GM12878 (cell line): ENCODE measurements around the gene KCTD19. TPM values are rescaled to one million over a fixed set of nuclear protein-coding genes. Genes with fewer than 3 reads are reported as not detected.

ENCODE experiments used
- CEBPB ChIP-seq, 2 experiments: fragments of 150-350 bp in 1 of 2; IDR thresholded peaks; 2 replicates each; pipeline ENCODE4 v1.6.1; 2012 to 2014; ENCODE audit warnings: low read depth in 2 of 2, low read length in 2 of 2, borderline replicate concordance in 1 of 2, inconsistent platforms in 1 of 2
- CHD2 ChIP-seq: IDR thresholded peaks from 2 replicates; pipeline ENCODE4 v1.6.1; 2011; ENCODE audit warnings: low read depth, low read length, improper control_type of control experiment, borderline replicate concordance
- EGR1 ChIP-seq, 2 experiments: IDR thresholded peaks; 1 replicate in 1 of 2; 2 replicates in 1 of 2; pipeline ENCODE4 v1.6.1; 2011 to 2012; ENCODE audit warnings: low read depth in 2 of 2, low read length in 2 of 2, borderline replicate concordance in 1 of 2, mild to moderate bottlenecking in 1 of 2, moderate library complexity in 1 of 2
- GATAD2B ChIP-seq: fragments of 450-650 bp; conservative IDR thresholded peaks from 2 replicates; pipeline ENCODE4 v1.6.1; 2017; ENCODE audit warnings: low read depth, mild to moderate bottlenecking, moderate library complexity
- HDAC6 ChIP-seq: fragments of 200-600 bp; sonication (generic); IDR thresholded peaks from one replicate; pipeline ENCODE4 v1.8.0; 2017; ENCODE audit warnings: antibody characterized with exemption; ENCODE audit not compliant: unreplicated experiment
- IKZF2 ChIP-seq, 2 experiments: fragments of 450-650 bp; IDR thresholded peaks; 2 replicates each; pipeline ENCODE4 v1.6.1; 2017; ENCODE audit warnings: mild to moderate bottlenecking in 2 of 2, moderate library complexity in 2 of 2
- JUND ChIP-seq: IDR thresholded peaks from 2 replicates; pipeline ENCODE4 v1.6.1; 2012; ENCODE audit warnings: low read depth, mild to moderate bottlenecking, low read length, improper control_type of control experiment, moderate library complexity
- MEF2B ChIP-seq: fragments of 450-650 bp; IDR thresholded peaks from 2 replicates; pipeline ENCODE4 v1.6.1; 2018; ENCODE audit warnings: mild to moderate bottlenecking, moderate library complexity; ENCODE audit not compliant: partially characterized antibody, poor library complexity, severe bottlenecking
- MYB ChIP-seq: fragments of 150-350 bp; IDR thresholded peaks from 2 replicates; pipeline ENCODE4 v1.6.1; 2014; ENCODE audit warnings: mild to moderate bottlenecking, low read depth, low read length, borderline replicate concordance
- NFXL1 ChIP-seq: fragments of 450-650 bp; IDR thresholded peaks from 2 replicates; pipeline ENCODE4 v1.6.1; 2017; ENCODE audit warnings: antibody characterized with exemption, mild to moderate bottlenecking, borderline replicate concordance
- NFYB ChIP-seq: IDR thresholded peaks from 2 replicates; pipeline ENCODE4 v1.6.1; 2011; ENCODE audit warnings: low read depth, mild to moderate bottlenecking, low read length, improper control_type of control experiment, moderate library complexity; ENCODE audit not compliant: insufficient read depth
- NR2C1 ChIP-seq: fragments of 450-650 bp; IDR thresholded peaks from 2 replicates; pipeline ENCODE4 v1.6.1; 2017; ENCODE audit warnings: antibody characterized with exemption, mild to moderate bottlenecking, moderate library complexity
- NR2C2 ChIP-seq: IDR thresholded peaks from 2 replicates; pipeline ENCODE4 v1.6.1; 2011; ENCODE audit warnings: borderline replicate concordance, low read depth; ENCODE audit not compliant: control insufficient read depth, insufficient read length
- PAX8 ChIP-seq: fragments of 450-650 bp; IDR thresholded peaks from 2 replicates; pipeline ENCODE4 v1.6.1; 2017; ENCODE audit warnings: mild to moderate bottlenecking, moderate library complexity
- POLR2A ChIP-seq: IDR thresholded peaks from 2 replicates; pipeline ENCODE4 v1.6.1; 2011; ENCODE audit warnings: low read depth, mild to moderate bottlenecking, low read length
- POLR2AphosphoS5 ChIP-seq: IDR thresholded peaks from 2 replicates; pipeline ENCODE4 v1.6.1; 2011; ENCODE audit warnings: mild to moderate bottlenecking, low read length, inconsistent platforms
- RAD21 ChIP-seq: IDR thresholded peaks from 2 replicates; pipeline ENCODE4 v1.6.1; 2011; ENCODE audit warnings: mild to moderate bottlenecking, low read depth, low read length, moderate library complexity; ENCODE audit not compliant: insufficient read depth
- RBBP5 ChIP-seq: fragments of 200-600 bp; sonication (generic); conservative IDR thresholded peaks from 2 replicates; pipeline ENCODE4 v1.6.1; 2016
- SIN3A ChIP-seq: IDR thresholded peaks from 2 replicates; pipeline ENCODE4 v1.6.1; 2012; ENCODE audit warnings: low read depth, low read length, improper control_type of control experiment
- SIX5 ChIP-seq: IDR thresholded peaks from 2 replicates; pipeline ENCODE4 v1.6.1; 2011; ENCODE audit warnings: mild to moderate bottlenecking, low read depth, low read length, moderate library complexity; ENCODE audit not compliant: severe bottlenecking
- STAT1 ChIP-seq: fragments of 450-650 bp; conservative IDR thresholded peaks from 2 replicates; pipeline ENCODE4 v1.6.1; 2014; ENCODE audit warnings: antibody characterized with exemption, mild to moderate bottlenecking
- TARDBP ChIP-seq: IDR thresholded peaks from 2 replicates; pipeline ENCODE4 v1.6.1; 2016; ENCODE audit warnings: borderline replicate concordance
- YY1 ChIP-seq: IDR thresholded peaks from 2 replicates; pipeline ENCODE4 v1.6.1; 2011; ENCODE audit warnings: low read depth, mild to moderate bottlenecking, low read length
- ZSCAN29 ChIP-seq: fragments of 450-650 bp; IDR thresholded peaks from 2 replicates; pipeline ENCODE4 v1.6.1; 2017; ENCODE audit warnings: mild to moderate bottlenecking, moderate library complexity
- polyA plus RNA-seq, 11 experiments: library from polyadenylated mRNA; depleted of rRNA in 4 of 11; unstranded in 6 of 11; stranded (reverse) in 5 of 11; fragments of >200 nt; fragmentation: Nextera tagmentation in 4 of 11; fragmentation: Illumina TruSeq in 1 of 11; extraction: Ambion mirVana in 4 of 11; extraction: Trizol in 1 of 11; gene quantifications; 1 replicate in 1 of 11; 2 replicates in 10 of 11; pipeline versions ENCODE4 v1.2.1 to v1.2.3, GENCODE V29; 2011 to 2016; ENCODE audit warnings: inconsistent platforms in 2 of 11, missing spikeins in 2 of 11, low read depth in 1 of 11
- total RNA-seq, 4 experiments: library from RNA; depleted of rRNA in 3 of 4; stranded (reverse); fragments of >200 nt in 3 of 4; fragmentation: Illumina TruSeq in 1 of 4; extraction: Trizol in 1 of 4; gene quantifications; 2 replicates each; pipeline versions ENCODE4 v1.2.1 to v1.2.3, GENCODE V29; 2013 to 2021
- TF ChIP-seq, protein P1 (sequence below): IDR thresholded peaks from 2 replicates; pipeline ENCODE4 v1.6.1; 2011; ENCODE audit warnings: low read depth, mild to moderate bottlenecking, low read length, moderate library complexity, borderline replicate concordance; ENCODE audit errors: extremely low read depth
- TF ChIP-seq, protein P2 (sequence below): fragments of 450-650 bp; IDR thresholded peaks from 2 replicates; pipeline ENCODE4 v1.6.1; 2017; ENCODE audit warnings: mild to moderate bottlenecking
- TF ChIP-seq, protein P3 (sequence below): IDR thresholded peaks from 2 replicates; pipeline ENCODE4 v1.6.1; 2012; ENCODE audit warnings: low read depth, low read length, improper control_type of control experiment

KCTD19 gene
- total and polyA plus RNA-seq, 10 of the 15 experiments (the other 5 are each of a cell fraction or from before 2014, with no cell fraction given), result 1.6 to 8.9 (median 3.9) TPM

DNA sequence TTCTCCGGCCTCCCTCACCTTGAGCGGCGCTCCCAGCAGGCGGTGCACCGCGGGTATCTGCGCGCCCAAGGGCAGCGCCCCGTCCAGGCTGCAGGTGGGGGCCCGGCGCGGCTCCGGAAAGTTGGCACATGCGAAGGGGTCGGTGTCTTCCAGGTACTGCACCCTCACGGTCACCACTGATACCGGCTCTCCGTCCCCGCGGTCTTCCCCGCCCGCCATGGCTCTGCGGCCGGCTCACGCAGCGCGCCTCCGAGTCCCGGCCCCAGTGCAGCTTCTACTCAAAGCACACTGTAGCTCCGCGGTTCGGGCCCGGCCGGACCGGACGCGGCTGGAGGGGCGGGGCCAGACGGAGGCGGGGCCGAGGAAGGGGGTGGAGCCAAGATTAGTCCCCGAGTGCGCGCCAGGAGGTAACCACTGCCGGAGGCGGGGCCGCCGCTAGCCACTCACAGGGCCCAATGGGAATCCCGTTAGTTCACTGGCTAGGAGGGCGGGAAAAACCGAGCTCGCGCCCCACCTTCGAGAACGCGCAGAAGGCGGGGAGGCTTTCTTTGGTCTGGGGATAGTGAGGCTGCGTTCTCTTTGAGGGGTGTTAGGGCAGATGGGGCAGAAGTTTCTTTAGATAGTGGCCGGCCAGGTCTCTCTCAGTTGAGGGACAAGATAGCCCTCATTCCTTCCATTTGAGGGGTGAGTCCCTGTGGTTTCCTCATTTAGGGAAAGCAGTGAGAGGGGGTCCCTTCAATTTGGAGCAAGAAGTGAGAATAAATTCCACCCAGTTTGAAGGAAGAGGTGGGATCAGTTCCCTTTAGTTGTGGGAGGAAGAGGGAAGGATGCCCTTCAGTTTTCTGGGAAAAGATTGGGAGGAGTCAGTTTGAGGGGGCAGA, 79.1 kb downstream of the KCTD19 start, which contains the start of gene FHOD1 (continued):
- TF ChIP-seq GATAD2B (peak; percentile 40; the same call in 1 of the 2 replicates), YY1 (peak; percentile 29; the same call in 1 of the 2 replicates), SIN3A (peak; percentile 62; the same call in 1 of the 2 replicates), PAX8 (no peak), MYB (no peak), RAD21 (no peak), NFYB (peak; percentile 60; the same call in 1 of the 2 replicates), NR2C1 (no peak), CHD2 (no peak), TARDBP (0 out of 2 replicates have a peak, but pooled peaks have one; percentile 10), NR2C2 (no peak), JUND (no peak), RBBP5 (no peak), SIX5 (no peak), MEF2B (no peak), HDAC6 (no peak), CEBPB (IDR thresholded peaks at IDR 0.05; ENCODE audit: borderline replicate concordance in 1 of 2, low read depth in 2 of 2, low read length in 2 of 2) (no peak), NFXL1 (no peak), POLR2A (peak; percentile 86), ZSCAN29 (no peak), IKZF2 (IDR thresholded peaks at IDR 0.05) (no peak), STAT1 (no peak), POLR2AphosphoS5 (0 out of 2 replicates have a peak, but pooled peaks have one; percentile 54), EGR1 (IDR thresholded peaks at IDR 0.05; ENCODE audit: borderline replicate concordance in 1 of 2, low read depth in 2 of 2, low read length in 2 of 2) (no peak)
- TF ChIP-seq, protein P1, sequence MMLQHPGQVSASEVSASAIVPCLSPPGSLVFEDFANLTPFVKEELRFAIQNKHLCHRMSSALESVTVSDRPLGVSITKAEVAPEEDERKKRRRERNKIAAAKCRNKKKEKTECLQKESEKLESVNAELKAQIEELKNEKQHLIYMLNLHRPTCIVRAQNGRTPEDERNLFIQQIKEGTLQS, result no peak
- TF ChIP-seq, protein P2, sequence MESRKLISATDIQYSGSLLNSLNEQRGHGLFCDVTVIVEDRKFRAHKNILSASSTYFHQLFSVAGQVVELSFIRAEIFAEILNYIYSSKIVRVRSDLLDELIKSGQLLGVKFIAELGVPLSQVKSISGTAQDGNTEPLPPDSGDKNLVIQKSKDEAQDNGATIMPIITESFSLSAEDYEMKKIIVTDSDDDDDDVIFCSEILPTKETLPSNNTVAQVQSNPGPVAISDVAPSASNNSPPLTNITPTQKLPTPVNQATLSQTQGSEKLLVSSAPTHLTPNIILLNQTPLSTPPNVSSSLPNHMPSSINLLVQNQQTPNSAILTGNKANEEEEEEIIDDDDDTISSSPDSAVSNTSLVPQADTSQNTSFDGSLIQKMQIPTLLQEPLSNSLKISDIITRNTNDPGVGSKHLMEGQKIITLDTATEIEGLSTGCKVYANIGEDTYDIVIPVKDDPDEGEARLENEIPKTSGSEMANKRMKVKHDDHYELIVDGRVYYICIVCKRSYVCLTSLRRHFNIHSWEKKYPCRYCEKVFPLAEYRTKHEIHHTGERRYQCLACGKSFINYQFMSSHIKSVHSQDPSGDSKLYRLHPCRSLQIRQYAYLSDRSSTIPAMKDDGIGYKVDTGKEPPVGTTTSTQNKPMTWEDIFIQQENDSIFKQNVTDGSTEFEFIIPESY, result no peak
- TF ChIP-seq, protein P3, sequence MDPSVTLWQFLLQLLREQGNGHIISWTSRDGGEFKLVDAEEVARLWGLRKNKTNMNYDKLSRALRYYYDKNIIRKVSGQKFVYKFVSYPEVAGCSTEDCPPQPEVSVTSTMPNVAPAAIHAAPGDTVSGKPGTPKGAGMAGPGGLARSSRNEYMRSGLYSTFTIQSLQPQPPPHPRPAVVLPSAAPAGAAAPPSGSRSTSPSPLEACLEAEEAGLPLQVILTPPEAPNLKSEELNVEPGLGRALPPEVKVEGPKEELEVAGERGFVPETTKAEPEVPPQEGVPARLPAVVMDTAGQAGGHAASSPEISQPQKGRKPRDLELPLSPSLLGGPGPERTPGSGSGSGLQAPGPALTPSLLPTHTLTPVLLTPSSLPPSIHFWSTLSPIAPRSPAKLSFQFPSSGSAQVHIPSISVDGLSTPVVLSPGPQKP, result no peak
